Keratinocyte (primary cell): Measurements from ENCODE around the gene CUZD1.

Source experiments
- CTCF ChIP-seq, 3 experiments: IDR thresholded peaks in 1 of 3; conservative IDR thresholded peaks in 1 of 3; optimal IDR thresholded peaks in 1 of 3; 2 replicates in 2 of 3; 3 replicates in 1 of 3; pipeline versions ENCODE3 to v1.5.1; 2011; ENCODE audit warnings: low read length in 3 of 3, mild to moderate bottlenecking in 3 of 3, moderate library complexity in 2 of 3, control low read depth in 1 of 3, inconsistent platforms in 1 of 3; ENCODE audit not compliant: insufficient read depth in 2 of 3; ENCODE audit errors: extremely low read depth in 1 of 3
- EZH2 ChIP-seq: IDR thresholded peaks from one replicate; pipeline ENCODE4 v1.6.1; 2012; ENCODE audit warnings: inconsistent platforms, mild to moderate bottlenecking, low read length, moderate library complexity

GRCh38 chr10:122802282-122802681 is 43.4 kb downstream of the CUZD1 start:
- TF ChIP-seq CTCF (optimal IDR thresholded peaks at IDR 0.05 in 1 of 3, IDR thresholded peaks at IDR 0.05 in 1 of 3, conservative IDR thresholded peaks at IDR 0.05 in 1 of 3; ENCODE audit: extremely low read depth in 1 of 3, insufficient read depth in 2 of 3, low read length in 3 of 3): no peak
- no peak for TF ChIP-seq EZH2
